CD4-positive, alpha-beta T cell treated with Interferon alpha-2 for 1 hour (primary cell): ENCODE measurements around the gene TBC1D9B.
A peak's percentile ranks its signal among the peaks of the same experiment; 100 is the strongest.

Experiments
- DNase-seq, 2 donors: peaks; one replicate each; pipeline ENCODE4 v3.0.0-alpha.2; 2020 to 2022

Gene TBC1D9B

GRCh38 chr5:179868541-179868940 is 39.2 kb downstream of the TBC1D9B start:
- DNase-seq = no peak

DNA sequence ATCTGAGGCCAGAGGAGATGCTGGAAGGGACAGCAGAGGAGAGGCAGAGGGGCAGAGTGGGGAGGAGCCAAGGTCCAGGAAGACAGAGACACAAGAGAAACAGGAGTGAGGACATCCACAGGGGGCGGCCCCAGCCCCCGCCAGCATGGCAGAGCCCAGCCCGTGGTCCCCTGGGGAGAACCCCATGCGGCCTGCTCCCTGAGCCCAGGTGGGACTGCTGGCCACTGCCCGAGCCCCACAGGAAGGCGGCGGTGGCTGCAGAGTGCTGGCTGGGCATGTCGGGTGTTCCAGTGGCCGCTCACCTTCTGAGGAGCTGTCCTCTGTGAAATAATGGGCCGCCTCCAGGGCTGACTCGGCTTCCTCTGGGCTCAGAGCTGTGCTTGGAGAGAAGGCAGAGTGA is 40.2 kb downstream of the TBC1D9B start:
- no peak for DNase-seq

- no peak for DNase-seq
These were observed 40.6 kb downstream of the TBC1D9B start for GRCh38 chr5:179867079-179867465.

- no peak for DNase-seq
These were observed 41.2 kb downstream of the TBC1D9B start for GRCh38 chr5:179866241-179867078.

- no peak for DNase-seq
These were observed 42.0 kb downstream of the TBC1D9B start for GRCh38 chr5:179865491-179866240.

DNA sequence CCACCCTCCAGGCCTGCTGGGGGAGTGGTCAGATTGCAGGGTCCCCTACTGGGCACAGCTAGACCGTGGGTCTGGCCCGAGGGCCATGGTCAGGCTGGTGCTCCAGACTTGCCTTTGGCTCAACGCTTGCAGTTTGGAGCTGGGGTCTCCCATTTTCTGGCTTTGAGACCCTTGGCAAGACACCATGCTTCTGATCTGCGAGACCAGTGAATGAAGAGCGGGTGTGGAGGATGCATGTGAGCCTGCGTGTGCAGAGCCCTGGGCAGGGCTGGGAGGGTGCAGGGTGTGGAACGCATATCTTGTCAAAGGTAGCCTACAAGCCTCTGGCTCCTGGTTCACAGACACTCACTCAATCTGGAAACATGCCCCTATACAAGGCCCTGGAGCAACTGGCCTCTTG is 43.0 kb downstream of the TBC1D9B start:
- DNase-seq = no peak

- DNase-seq = no peak
These were observed 44.1 kb downstream of the TBC1D9B start for GRCh38 chr5:179863449-179864085.

DNA sequence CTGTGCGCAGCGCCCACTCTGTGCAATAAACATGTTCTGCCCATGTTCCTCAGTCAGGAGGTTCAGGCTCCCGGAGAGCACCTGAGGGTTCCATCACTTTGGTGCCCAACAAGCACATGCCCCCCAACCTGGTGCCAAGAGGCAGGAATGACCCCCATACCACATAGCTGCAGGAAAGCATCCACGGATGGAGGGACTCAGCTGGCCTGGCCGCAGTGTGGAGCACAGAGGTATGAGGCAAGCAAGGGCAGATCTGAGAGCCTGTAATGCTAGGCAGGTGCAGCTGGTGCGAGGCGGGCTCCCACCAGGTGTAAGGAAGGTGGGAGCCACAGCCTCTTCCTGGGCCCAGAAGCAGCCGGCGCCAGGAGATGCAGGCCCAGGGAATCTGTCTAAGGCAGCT is 44.8 kb downstream of the TBC1D9B start:
- no peak for DNase-seq

DNA sequence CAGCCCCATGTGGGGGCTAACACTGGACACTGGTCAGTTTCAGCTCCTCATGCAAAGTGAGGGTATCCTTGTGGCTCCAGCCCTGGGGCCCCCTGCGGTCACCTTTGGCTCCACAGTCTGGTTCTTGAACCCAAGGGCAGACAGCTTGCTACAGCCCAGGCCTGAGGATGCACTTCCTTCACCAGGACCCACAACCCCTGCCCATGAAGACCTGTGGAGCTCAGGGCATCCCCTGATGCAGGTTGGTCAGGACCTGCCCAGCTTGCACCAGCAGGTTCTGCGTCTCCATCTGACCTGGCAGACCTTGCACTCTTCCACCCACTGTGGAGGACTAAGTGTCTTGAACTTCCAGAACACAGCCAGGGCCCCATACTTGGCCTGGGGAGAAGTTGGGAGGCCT is 45.4 kb downstream of the TBC1D9B start:
- DNase-seq = no peak

- DNase-seq = no peak
These were observed 47.4 kb downstream of the TBC1D9B start for GRCh38 chr5:179860301-179860700.

- peak; percentile 87 to 89 for DNase-seq
These were observed 48.9 kb downstream of the TBC1D9B start, which contains the start of gene MRNIP for GRCh38 chr5:179858586-179859427. TSS of gene MRNIP (minus strand) at chr5:179858817. CDS start at chr5:179858796, 21 bp downstream.

DNA sequence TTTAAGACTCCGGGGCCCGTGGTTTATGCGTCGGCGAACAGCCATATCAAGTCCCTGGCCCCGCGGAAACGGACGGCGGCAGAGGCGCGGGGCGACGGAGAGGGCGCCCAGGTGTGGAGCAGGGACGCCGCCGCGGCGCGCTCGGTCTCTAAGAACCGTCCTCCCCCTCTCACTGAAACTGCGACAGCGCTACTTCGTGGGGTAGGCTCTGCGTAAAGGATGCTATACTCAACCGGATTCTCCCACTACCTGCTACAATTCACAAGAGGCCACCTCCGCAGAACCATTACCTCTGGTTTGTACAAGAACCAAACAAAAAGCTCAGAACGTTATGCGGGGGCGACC is 49.5 kb downstream of the TBC1D9B start:
- peak; percentile 20 to 53 for DNase-seq

GRCh38 chr5:179854356-179854755 is 53.3 kb downstream of the TBC1D9B start:
- no peak for DNase-seq

DNA sequence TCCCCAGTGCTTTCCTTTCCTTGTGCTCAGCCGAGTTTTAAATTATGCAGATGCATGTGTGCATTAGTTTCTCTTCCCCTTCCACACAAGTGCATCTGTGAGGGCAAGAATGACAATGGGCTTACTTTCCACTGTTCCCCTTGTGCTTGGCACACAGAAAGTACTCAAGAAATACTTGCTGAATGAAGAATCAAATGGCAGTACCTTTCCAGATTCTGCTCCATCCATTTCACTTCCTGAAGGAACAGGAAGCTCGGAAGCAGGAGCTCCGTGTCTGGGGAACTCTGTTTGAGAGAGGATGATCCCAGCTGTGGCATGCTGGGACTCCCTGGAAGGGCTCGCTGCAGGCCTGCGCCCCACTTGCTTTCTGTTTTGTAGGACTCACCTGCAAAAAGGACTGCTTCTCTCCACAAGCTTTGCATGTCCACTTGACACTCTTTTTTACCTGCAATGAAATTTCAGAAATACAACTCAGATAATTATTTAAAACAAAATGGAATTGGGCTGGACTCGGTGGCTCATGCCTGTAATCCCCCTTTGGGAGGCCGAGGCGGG is 54.6 kb downstream of the TBC1D9B start:
- no peak for DNase-seq

DNA sequence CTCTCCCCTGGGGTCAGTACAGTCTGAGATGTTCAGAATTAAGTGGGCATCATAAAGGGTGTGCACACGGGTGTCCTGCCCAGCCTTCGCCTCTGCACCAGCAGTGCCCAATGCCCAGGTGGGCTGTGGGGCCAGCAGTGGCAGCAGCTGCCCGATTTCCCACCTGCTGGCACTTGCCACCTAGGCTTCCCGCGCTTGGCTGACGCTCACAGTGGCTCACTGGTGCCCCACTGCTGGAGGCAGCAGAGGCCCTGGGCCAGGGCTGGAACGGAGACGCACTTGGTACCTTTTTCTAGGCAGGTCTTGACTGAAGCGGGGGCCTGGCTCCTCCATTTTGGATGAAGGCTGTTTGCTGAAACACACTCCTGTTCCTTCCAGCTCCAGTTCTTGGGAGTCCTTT is 66.1 kb downstream of the TBC1D9B start:
- no peak for DNase-seq

DNA sequence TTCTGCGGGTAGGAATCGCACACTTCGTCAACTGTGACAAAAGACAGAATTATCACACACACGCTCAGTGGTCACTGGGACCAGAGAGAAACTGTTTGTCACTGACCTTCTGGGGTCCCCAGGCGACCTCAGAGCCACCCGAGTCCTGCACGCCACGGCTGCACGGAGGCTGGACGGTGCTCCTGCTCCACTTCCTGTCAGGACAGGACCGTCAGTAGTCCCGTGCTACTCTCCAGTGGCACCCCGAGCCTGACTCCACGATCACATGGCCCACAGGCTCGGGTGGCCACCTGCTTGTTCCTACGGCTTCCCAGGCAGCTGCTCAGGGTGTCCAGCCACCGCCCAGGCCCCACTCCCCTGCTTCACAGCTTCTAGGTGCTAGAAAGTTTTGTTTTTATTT is 66.9 kb downstream of the TBC1D9B start:
- no peak for DNase-seq

DNA sequence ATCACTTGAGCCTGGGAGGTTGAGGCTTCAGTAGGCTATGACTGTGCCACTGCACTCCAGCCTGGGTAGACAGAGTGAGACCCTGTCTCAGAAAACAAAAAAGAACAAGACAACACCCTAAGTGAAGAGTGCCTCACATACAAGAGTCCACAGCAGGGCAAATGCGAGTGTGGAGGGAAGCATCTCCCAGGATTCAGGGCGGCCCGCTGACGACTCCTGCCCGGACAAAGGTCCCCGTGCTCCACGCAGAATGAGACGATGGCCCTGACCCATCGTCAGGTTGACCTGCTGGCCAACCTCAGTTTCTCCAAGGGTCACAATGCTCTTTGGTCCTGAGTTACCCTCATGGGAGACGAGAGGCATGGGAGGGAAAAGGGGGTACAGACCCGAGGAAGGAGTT is 67.4 kb downstream of the TBC1D9B start:
- DNase-seq = no peak

GRCh38 chr5:179839328-179840256 is 68.1 kb downstream of the TBC1D9B start:
- no peak for DNase-seq

GRCh38 chr5:179837076-179838011 is 70.4 kb downstream of the TBC1D9B start:
- no peak for DNase-seq
